ENCODE data around the gene PACRG.

GRCh38 chr6:163260111-163260895 is 532.5 kb downstream of the PACRG start:
- TF ChIP-seq CTCF (IDR thresholded peaks at IDR 0.05) = no peak
- TF ChIP-seq POLR2A (IDR thresholded peaks at IDR 0.05) = no peak
